GM12878 (cell line): Measurements from ENCODE around the gene HOXB13. TPM values are rescaled to one million over a fixed set of nuclear protein-coding genes. Genes with fewer than 3 reads are reported as not detected.

Experiments used
- ATAC-seq: fragments of 200-7000 bp; cut with Tn5 transposase; 3 replicates; pipeline ENCODE4 v1.9.1; 2020; ENCODE audit warnings: mild to moderate bottlenecking, moderate library complexity
- BruUV-seq: library from RNA; stranded (reverse); fragments of 400-500 nt; replicated peaks from 2 replicates; lab custom pipeline; 2021; lab: Mats Ljungman, UMichigan
- CTCF ChIA-PET: fragments of 300-600 bp; sonication (Branson Sonifier 250); formaldehyde crosslinking; extraction: SDS; loops from one replicate; lab custom pipeline; 2021; ENCODE audit warnings: inconsistent platforms; lab: Yijun Ruan, JAX
- POLR2A ChIA-PET: fragments of 350-600 bp; formaldehyde crosslinking; extraction: SDS; loops from one replicate; lab custom pipeline; 2021; ENCODE audit warnings: inconsistent platforms; lab: Charles Lee
- RAD21 ChIA-PET: fragments of 300-600 bp; sonication (Branson Sonifier 250); formaldehyde crosslinking; loops from one replicate; lab custom pipeline; 2023; ENCODE audit warnings: antibody characterized with exemption; ENCODE audit not compliant: unreplicated experiment; lab: Charles Lee
- SMC1A ChIA-PET: fragments of 300-600 bp; sonication (Branson Sonifier 250); formaldehyde crosslinking; loops from one replicate; lab custom pipeline; 2023; ENCODE audit not compliant: unreplicated experiment, uncharacterized antibody; lab: Charles Lee
- DNase-seq: peaks from one replicate; pipeline ENCODE4 v3.0.0-alpha.2; 2011; ENCODE audit warnings: low read depth, low spot score
- FAIRE-seq: peaks from 3 replicates; lab custom pipeline; 2011; peaks lifted over from hg19 to GRCh38; lab: Jason Lieb, UNC
- H2AFZ ChIP-seq: 2 replicates; pipeline ENCODE4 v1.6.0; 2011; ENCODE audit warnings: low read depth, low read length, control low read depth; ENCODE audit not compliant: control insufficient read depth
- H3K27ac ChIP-seq: 2 replicates; pipeline ENCODE4 v1.5.1; 2011; ENCODE audit warnings: control low read depth; ENCODE audit not compliant: control insufficient read depth, insufficient read depth
- H3K27me3 ChIP-seq, 2 experiments: replicated peaks in 1 of 2; 2 replicates each; pipeline versions ENCODE4 v1.6.0 to v1.6.1; 2011; ENCODE audit warnings: low read length in 1 of 2; ENCODE audit not compliant: control insufficient read depth in 2 of 2, insufficient read depth in 2 of 2
- H3K36me3 ChIP-seq, 2 experiments: 2 replicates each; pipeline ENCODE4 v1.5.1; 2011; ENCODE audit warnings: low read length in 1 of 2; ENCODE audit not compliant: control insufficient read depth in 2 of 2, insufficient read depth in 2 of 2
- H3K4me1 ChIP-seq: 2 replicates; pipeline ENCODE4 v1.6.1; 2011; ENCODE audit warnings: mild to moderate bottlenecking, low read length, moderate library complexity, mixed read lengths; ENCODE audit not compliant: control insufficient read depth, insufficient read depth
- H3K4me2 ChIP-seq: 2 replicates; pipeline ENCODE4 v1.6.0; 2011; ENCODE audit warnings: control low read depth; ENCODE audit not compliant: control insufficient read depth, insufficient read depth
- H3K4me3 ChIP-seq: fragments of 200-600 bp; sonication (generic); 2 replicates; pipeline ENCODE4 v1.5.1; 2016
- H3K79me2 ChIP-seq: 2 replicates; pipeline ENCODE4 v1.6.0; 2011; ENCODE audit warnings: low read length; ENCODE audit not compliant: control insufficient read depth, insufficient read depth
- H3K9ac ChIP-seq: 2 replicates; pipeline ENCODE4 v1.8.0; 2011; ENCODE audit warnings: low read length, control low read depth, mixed read lengths; ENCODE audit not compliant: control insufficient read depth, insufficient read depth
- H3K9me3 ChIP-seq: replicated peaks from 3 replicates; pipeline ENCODE4 v1.5.1; 2011; ENCODE audit warnings: mild to moderate bottlenecking, low read length; ENCODE audit not compliant: control insufficient read depth, insufficient read depth
- H4K20me1 ChIP-seq: 2 replicates; pipeline ENCODE4 v1.6.0; 2011; ENCODE audit not compliant: control insufficient read depth, insufficient read depth
- E4F1 ChIP-seq: fragments of 450-650 bp; IDR thresholded peaks from 2 replicates; pipeline ENCODE4 v1.6.1; 2018; ENCODE audit warnings: borderline replicate concordance, mild to moderate bottlenecking; ENCODE audit not compliant: partially characterized antibody
- MEF2A ChIP-seq: IDR thresholded peaks from 2 replicates; pipeline ENCODE4 v1.6.1; 2011; ENCODE audit warnings: low read depth, mild to moderate bottlenecking, low read length, moderate library complexity; ENCODE audit not compliant: insufficient read depth
- ZBTB11 ChIP-seq: fragments of 450-650 bp; formaldehyde crosslinking; IDR thresholded peaks from 2 replicates; pipeline ENCODE4 v1.5.0; 2022; ENCODE audit warnings: mild to moderate bottlenecking, missing genetic modification characterization
- WGBS: methylation state at CpG from one replicate; pipeline ENCODE4 v1.1.6; 2016; ENCODE audit warnings: low lambda C conversion rate; ENCODE audit not compliant: insufficient replicate concordance, insufficient coverage; ENCODE audit errors: missing lambda C conversion rate; 5-methylcytosine and 5-hydroxymethylcytosine counted together
- in situ Hi-C: fragments of 300-500 bp; cut with MboI; formaldehyde crosslinking; loops from 9 replicates; pipeline ENCODE4 v1.14.3; 2018; ENCODE audit warnings: mixed read lengths
- intact Hi-C: fragments of 100-400 bp; cut with micrococcal nuclease; formaldehyde crosslinking; loops from one replicate; pipeline ENCODE4 v1.14.2; 2022; ENCODE audit not compliant: unreplicated experiment
- polyA plus RNA-seq, 11 experiments: library from polyadenylated mRNA; depleted of rRNA in 4 of 11; unstranded in 6 of 11; stranded (reverse) in 5 of 11; fragments of >200 nt; fragmentation: Nextera tagmentation in 4 of 11; fragmentation: Illumina TruSeq in 1 of 11; extraction: Ambion mirVana in 4 of 11; extraction: Trizol in 1 of 11; gene quantifications; 1 replicate in 1 of 11; 2 replicates in 10 of 11; pipeline versions ENCODE4 v1.2.1 to v1.2.3, GENCODE V29; 2011 to 2016; ENCODE audit warnings: inconsistent platforms in 2 of 11, missing spikeins in 2 of 11, low read depth in 1 of 11
- total RNA-seq, 4 experiments: library from RNA; depleted of rRNA in 3 of 4; stranded (reverse); fragments of >200 nt in 3 of 4; fragmentation: Illumina TruSeq in 1 of 4; extraction: Trizol in 1 of 4; gene quantifications; 2 replicates each; pipeline versions ENCODE4 v1.2.1 to v1.2.3, GENCODE V29; 2013 to 2021

HOXB13 gene
- total and polyA plus RNA-seq, 10 of the 15 experiments (the other 5 are each of a cell fraction or from before 2014, with no cell fraction given): 0.05 TPM; not detected in 9

GRCh38 chr17:48730240-48730550, 1.6 kb upstream of the HOXB13 start (continued):
- no peak for TF ChIP-seq ZBTB11

- intact Hi-C loops: no loop called here
Measured at GRCh38 chr17:48729335-48730239, 1.0 kb upstream of the HOXB13 start.

More at GRCh38 chr17:48729335-48730239, 1.0 kb upstream of the HOXB13 start:
- CTCF ChIA-PET: interaction anchor here (1.3 kb wide), 1 partner anchor 149 kb away, joined by 3 read pairs; no protein-coding TSS in a partner anchor
- no TSS peak for BruUV-seq
- FAIRE-seq: no peak
- Histone ChIP-seq H3K79me2 (no peaks in the 10 kb centered on the region), H3K9me3 (no peaks in the 10 kb centered on the region), H3K4me3 (no peak overlapping the region), H3K9ac (no peak overlapping the region), H3K27ac (no peak overlapping the region), H3K4me2 (no peak overlapping the region), H3K36me3 (no peaks in the 10 kb centered on the region), H3K4me1 (no peaks in the 10 kb centered on the region), H3K27me3 (peaks cover 28 to 44% of the 10 kb centered on the region in 2 experiments), H2AFZ (no peak overlapping the region), H4K20me1 (no peaks in the 10 kb centered on the region)
- in situ Hi-C loops: loop anchor here (5.0 kb wide), 1 partner anchor 153 kb away; no protein-coding TSS in a partner anchor
- WGBS: 14% methylated on average over 19 of the region's 19 CpGs
- DNase-seq: no peak
- SMC1A ChIA-PET: no interaction called here
- POLR2A ChIA-PET: no interaction called here
- no peak for TF ChIP-seq E4F1
- no peak for TF ChIP-seq MEF2A
- RAD21 ChIA-PET: interaction anchor here (1.2 kb wide), 1 partner anchor 150 kb away, joined by 5 read pairs; no protein-coding TSS in a partner anchor
- ATAC-seq: no peak
